ENCODE data around the gene GRB10. TPM values are rescaled to one million over a fixed set of nuclear protein-coding genes. Genes with fewer than 3 reads are reported as not detected.

GRB10 gene
- total RNA-seq, 3 donors from 2014 or later, result 56.8 to 71.1 (median 61.2) TPM

GRCh38 chr7:50721661-50722259 lies 60.9 kb downstream of the GRB10 start:
- intact Hi-C loops (cut with DNase I; ENCODE audit: low total_unique reads), result no loop called here
- H3K4me1 ChIP-seq, result no peaks in the 10 kb centered on the region
- no peak for DNase-seq (ENCODE audit: low spot score in 2 of 2)
- no peaks in the 10 kb centered on the region for H3K9me3 ChIP-seq
- peak overlapping the region; percentile 36 to 48 for H3K27ac ChIP-seq
- H3K36me3 ChIP-seq, result no peaks in the 10 kb centered on the region
- TF ChIP-seq POLR2AphosphoS5 (IDR thresholded peaks at IDR 0.05) (no peak), CTCF (IDR thresholded peaks at IDR 0.05) (no peak), POLR2A (IDR thresholded peaks at IDR 0.05) (no peak)
- no peaks in the 10 kb centered on the region for H3K27me3 ChIP-seq
- H3K4me3 ChIP-seq, result no peak overlapping the region

GRCh38 chr7:50721160-50721559 lies 61.5 kb downstream of the GRB10 start:
- H3K27me3 ChIP-seq, result no peaks in the 10 kb centered on the region
- intact Hi-C loops (cut with DNase I; ENCODE audit: low total_unique reads), result no loop called here
- no peak for TF ChIP-seq CTCF (IDR thresholded peaks at IDR 0.05)
- DNase-seq (ENCODE audit: low spot score in 2 of 2), result peak in 1 of 2 donors; percentile 72
- no peaks in the 10 kb centered on the region for H3K36me3 ChIP-seq
- peak overlapping the region; percentile 36 to 48 for H3K27ac ChIP-seq
- H3K9me3 ChIP-seq, result no peaks in the 10 kb centered on the region
- no peaks in the 10 kb centered on the region for H3K4me1 ChIP-seq
- H3K4me3 ChIP-seq, result no peak overlapping the region

GRCh38 chr7:50720295-50720694 lies 62.4 kb downstream of the GRB10 start:
- H3K4me1 ChIP-seq, result no peaks in the 10 kb centered on the region
- no peak for DNase-seq (ENCODE audit: low spot score in 2 of 2)
- no peaks in the 10 kb centered on the region for H3K36me3 ChIP-seq
- H3K9me3 ChIP-seq, result no peaks in the 10 kb centered on the region
- H3K4me3 ChIP-seq, result no peak overlapping the region
- H3K27me3 ChIP-seq, result no peaks in the 10 kb centered on the region
- TF ChIP-seq POLR2A (IDR thresholded peaks at IDR 0.05) (no peak), CTCF (IDR thresholded peaks at IDR 0.05) (no peak), POLR2AphosphoS5 (IDR thresholded peaks at IDR 0.05) (no peak)
- no peak overlapping the region for H3K27ac ChIP-seq
- intact Hi-C loops (cut with DNase I; ENCODE audit: low total_unique reads), result no loop called here

GRCh38 chr7:50718876-50719275 lies 63.8 kb downstream of the GRB10 start:
- DNase-seq (ENCODE audit: low spot score in 2 of 2), result no peak
- Histone ChIP-seq H3K4me3 (no peak overlapping the region), H3K4me1 (no peaks in the 10 kb centered on the region), H3K36me3 (no peaks in the 10 kb centered on the region), H3K9me3 (no peaks in the 10 kb centered on the region), H3K27me3 (no peaks in the 10 kb centered on the region), H3K27ac (no peak overlapping the region)
- TF ChIP-seq POLR2AphosphoS5 (IDR thresholded peaks at IDR 0.05) (no peak), POLR2A (IDR thresholded peaks at IDR 0.05) (no peak), CTCF (IDR thresholded peaks at IDR 0.05) (no peak)
- intact Hi-C loops (cut with DNase I; ENCODE audit: low total_unique reads), result no loop called here

GRCh38 chr7:50718311-50718710 lies 64.4 kb downstream of the GRB10 start:
- no peak for TF ChIP-seq POLR2AphosphoS5 (IDR thresholded peaks at IDR 0.05)
- no peak for TF ChIP-seq CTCF (IDR thresholded peaks at IDR 0.05)
- TF ChIP-seq POLR2A (IDR thresholded peaks at IDR 0.05), result no peak
- H3K9me3 ChIP-seq, result no peaks in the 10 kb centered on the region
- DNase-seq (ENCODE audit: low spot score in 2 of 2), result no peak
- H3K4me1 ChIP-seq, result no peaks in the 10 kb centered on the region
- H3K4me3 ChIP-seq, result no peak overlapping the region
- H3K36me3 ChIP-seq, result no peaks in the 10 kb centered on the region
- no peak overlapping the region for H3K27ac ChIP-seq
- H3K27me3 ChIP-seq, result no peaks in the 10 kb centered on the region
- intact Hi-C loops (cut with DNase I; ENCODE audit: low total_unique reads), result no loop called here

All from breast epithelium (tissue), 4 donors.